ENCODE measurements around the gene TUBA3E.
A peak's percentile ranks its signal among the peaks of the same experiment; 100 is the strongest.
"Not testable (repeated sequence)": the region's sequence is repeated elsewhere in the genome, so short reads cannot be mapped to it uniquely, and the experiment has no call there.

The TUBA3E gene

DNA sequence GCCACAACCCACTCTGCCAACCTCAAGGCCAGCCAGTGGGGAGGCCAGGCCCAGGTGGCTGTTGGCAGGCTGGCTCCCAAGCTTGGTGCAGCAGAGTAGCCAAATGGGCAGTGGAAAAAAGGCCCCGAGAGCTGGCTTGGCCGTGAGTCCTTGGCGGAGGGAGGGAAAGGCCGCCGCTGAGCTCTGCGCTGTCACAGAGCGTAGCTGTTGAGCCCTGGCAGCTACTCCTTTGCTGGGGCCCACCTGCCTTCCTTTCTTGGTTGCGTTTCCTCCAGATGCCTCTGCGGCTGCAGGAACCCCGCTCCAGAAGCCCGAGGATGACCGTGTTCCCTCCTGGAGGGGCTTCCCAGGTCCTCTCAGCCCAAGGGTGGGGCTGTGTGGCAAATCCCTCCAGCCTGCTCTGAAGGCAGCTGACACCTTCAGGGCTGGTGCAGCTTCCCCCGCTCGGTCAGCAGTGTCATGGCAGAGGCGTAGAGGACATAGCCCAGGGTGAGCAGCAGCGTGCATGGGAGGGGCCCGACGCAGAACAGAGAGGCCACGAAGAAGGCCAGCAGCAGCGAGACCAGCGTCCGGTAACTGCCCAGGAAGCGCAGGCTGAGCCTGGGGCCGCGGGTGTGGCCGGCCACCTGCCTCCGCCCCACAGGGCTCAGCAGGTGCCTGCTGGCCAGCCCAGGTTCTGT lies 46.0 kb downstream of the TUBA3E start:
- peaks cover 17% of the 10 kb centered on the region for H3K36me3 ChIP-seq (ENCODE audit: control insufficient read depth, low read depth, low read length)
- not testable (repeated sequence) for H3K4me3 ChIP-seq (ENCODE audit: low read length); H3K9ac ChIP-seq (ENCODE audit: low read length); H3K9me3 ChIP-seq (ENCODE audit: control insufficient read depth, low read depth, low read length); H3K27ac ChIP-seq (ENCODE audit: low read length); H3K27me3 ChIP-seq (ENCODE audit: control insufficient read depth, insufficient read depth, low read length); H3K4me1 ChIP-seq (ENCODE audit: control insufficient read depth, low read depth, low read length)

DNA sequence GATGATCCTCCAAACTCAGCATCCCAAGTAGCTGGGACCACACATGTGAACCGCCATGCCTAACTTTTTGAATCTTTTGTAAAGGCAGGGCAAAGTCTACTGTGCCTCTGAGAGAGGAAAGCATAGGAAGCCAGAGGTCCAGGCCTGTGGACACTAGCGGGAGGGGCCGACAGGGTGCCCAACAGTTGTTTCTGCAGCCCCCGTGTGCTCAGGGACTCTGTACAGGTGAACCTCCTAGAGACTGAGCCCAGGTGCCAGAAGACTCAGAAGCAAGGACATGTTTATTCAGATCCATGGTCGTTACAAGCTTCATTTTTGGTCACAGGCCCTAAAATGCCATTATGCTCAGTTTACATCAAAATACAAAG lies 47.1 kb downstream of the TUBA3E start:
- not testable (repeated sequence) for H3K9ac ChIP-seq (ENCODE audit: low read length); H3K9me3 ChIP-seq (ENCODE audit: control insufficient read depth, low read depth, low read length); H3K27me3 ChIP-seq (ENCODE audit: control insufficient read depth, insufficient read depth, low read length); H3K4me1 ChIP-seq (ENCODE audit: control insufficient read depth, low read depth, low read length); H3K4me3 ChIP-seq (ENCODE audit: low read length); H3K27ac ChIP-seq (ENCODE audit: low read length)
- peaks cover 17% of the 10 kb centered on the region for H3K36me3 ChIP-seq (ENCODE audit: control insufficient read depth, low read depth, low read length)

DNA sequence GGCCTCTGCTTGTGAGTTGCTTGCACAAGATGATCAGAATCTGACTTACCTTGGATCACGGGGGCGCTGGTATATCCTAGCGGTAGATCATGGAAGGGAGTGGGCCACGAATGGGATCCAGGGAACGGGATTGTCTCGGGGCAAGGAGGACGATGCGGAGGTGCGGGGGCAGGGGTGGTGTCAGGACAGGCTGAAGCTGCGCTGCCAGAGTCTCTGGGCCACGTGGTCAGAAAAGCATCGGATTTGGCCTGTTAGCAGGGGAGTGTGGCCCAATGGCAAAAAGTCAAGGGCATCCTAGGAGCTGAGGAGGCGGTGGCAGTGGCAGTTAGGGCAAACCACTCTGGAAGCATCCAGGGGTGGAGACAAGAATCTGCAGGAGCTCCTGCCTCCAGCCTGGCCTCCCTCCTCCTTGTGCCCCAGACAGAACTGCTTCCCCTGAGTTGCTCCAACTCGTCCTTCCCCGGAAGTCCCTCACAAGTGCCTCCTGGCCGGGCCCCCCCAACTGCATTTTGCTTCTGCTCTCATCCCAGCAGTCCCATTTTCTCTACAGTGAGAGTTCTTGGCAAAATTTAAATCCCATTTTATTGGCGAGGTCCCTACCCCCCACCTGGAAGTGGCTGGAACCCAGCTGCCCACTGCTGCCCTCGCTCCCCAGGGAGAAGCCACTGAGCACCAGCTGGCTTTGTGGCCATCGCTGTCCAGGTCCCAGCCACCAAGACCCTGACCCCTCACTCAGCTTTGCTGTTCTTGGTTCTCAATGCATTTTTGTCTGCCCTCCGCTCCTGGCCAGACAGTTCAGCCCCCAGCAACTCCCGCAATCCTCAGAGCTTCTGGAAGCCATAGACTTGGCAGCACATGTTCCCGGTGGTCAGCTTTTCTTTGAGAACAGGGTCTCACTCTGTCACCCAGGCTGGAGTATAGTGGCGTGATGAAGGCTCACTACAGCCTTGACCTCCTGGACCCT lies 47.8 kb downstream of the TUBA3E start:
- Histone ChIP-seq H3K9ac (ENCODE audit: low read length) (no peak overlapping the region), H3K27ac (ENCODE audit: low read length) (no peak overlapping the region), H3K36me3 (ENCODE audit: control insufficient read depth, low read depth, low read length) (peaks cover 17% of the 10 kb centered on the region), H3K4me1 (ENCODE audit: control insufficient read depth, low read depth, low read length) (no peaks in the 10 kb centered on the region), H3K4me3 (ENCODE audit: low read length) (no peak overlapping the region), H3K9me3 (ENCODE audit: control insufficient read depth, low read depth, low read length) (no peaks in the 10 kb centered on the region), H3K27me3 (ENCODE audit: control insufficient read depth, insufficient read depth, low read length) (no peaks in the 10 kb centered on the region)

DNA sequence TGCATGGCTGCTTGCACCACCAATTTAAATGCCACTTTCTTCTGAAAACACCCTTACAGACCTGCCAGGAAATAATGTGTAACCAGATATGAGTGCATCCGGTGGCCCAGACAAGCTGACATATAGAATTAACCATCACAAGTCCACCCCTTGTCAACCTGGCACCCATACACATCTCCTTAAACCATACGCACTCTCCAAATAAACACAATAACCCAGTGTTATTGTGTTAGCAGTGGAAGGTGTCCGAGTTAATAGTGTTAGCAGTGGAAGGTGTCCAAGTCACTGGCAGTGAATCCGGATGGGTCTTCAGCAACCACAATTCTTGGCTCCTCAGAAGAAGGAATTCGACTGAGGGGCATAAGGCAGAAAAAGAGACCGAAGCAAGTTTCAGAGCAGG lies 49.7 kb downstream of the TUBA3E start:
- H3K27me3 ChIP-seq (ENCODE audit: control insufficient read depth, insufficient read depth, low read length); H3K9me3 ChIP-seq (ENCODE audit: control insufficient read depth, low read depth, low read length): not testable (repeated sequence)

DNA sequence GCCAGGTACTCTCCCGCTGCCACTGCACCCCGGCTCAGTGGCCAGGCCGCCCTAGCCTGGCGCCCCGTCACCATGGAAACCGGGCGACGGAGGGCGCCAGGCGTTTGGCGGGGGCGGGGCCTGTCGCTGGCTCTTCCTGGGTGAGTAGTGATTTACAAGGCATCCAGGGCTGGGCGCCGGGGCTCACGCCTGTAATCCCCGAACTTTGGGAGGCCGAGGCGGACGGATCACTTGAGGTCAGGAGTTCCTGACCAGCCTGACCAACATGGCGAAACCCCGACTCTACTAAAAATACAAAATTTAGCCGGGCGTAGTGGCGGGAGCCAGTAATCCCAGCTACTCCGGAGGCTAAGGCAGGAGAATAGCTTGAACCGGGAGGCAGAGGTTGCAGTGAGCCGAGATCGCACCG lies 53.2 kb downstream of the TUBA3E start, which contains the start of gene CCDC74B:
Gene CCDC74B (minus strand): TSS at position 107 of the 409 bp plus-strand sequence. CDS start 116 bp downstream, outside the sequence.
- H3K4me1 ChIP-seq (ENCODE audit: control insufficient read depth, low read depth, low read length); H3K36me3 ChIP-seq (ENCODE audit: control insufficient read depth, low read depth, low read length); H3K27ac ChIP-seq (ENCODE audit: low read length); H3K9ac ChIP-seq (ENCODE audit: low read length); H3K9me3 ChIP-seq (ENCODE audit: control insufficient read depth, low read depth, low read length); H3K27me3 ChIP-seq (ENCODE audit: control insufficient read depth, insufficient read depth, low read length): not testable (repeated sequence)
- H3K4me3 ChIP-seq (ENCODE audit: low read length): peak within 1 kb of the TSS; percentile 44

More for the DNA sequence above, 49.7 kb downstream of the TUBA3E start:
- peaks cover 11% of the 10 kb centered on the region for H3K36me3 ChIP-seq (ENCODE audit: control insufficient read depth, low read depth, low read length)
- not testable (repeated sequence) for H3K4me1 ChIP-seq (ENCODE audit: control insufficient read depth, low read depth, low read length); H3K4me3 ChIP-seq (ENCODE audit: low read length); H3K27ac ChIP-seq (ENCODE audit: low read length); H3K9ac ChIP-seq (ENCODE audit: low read length)

DNA sequence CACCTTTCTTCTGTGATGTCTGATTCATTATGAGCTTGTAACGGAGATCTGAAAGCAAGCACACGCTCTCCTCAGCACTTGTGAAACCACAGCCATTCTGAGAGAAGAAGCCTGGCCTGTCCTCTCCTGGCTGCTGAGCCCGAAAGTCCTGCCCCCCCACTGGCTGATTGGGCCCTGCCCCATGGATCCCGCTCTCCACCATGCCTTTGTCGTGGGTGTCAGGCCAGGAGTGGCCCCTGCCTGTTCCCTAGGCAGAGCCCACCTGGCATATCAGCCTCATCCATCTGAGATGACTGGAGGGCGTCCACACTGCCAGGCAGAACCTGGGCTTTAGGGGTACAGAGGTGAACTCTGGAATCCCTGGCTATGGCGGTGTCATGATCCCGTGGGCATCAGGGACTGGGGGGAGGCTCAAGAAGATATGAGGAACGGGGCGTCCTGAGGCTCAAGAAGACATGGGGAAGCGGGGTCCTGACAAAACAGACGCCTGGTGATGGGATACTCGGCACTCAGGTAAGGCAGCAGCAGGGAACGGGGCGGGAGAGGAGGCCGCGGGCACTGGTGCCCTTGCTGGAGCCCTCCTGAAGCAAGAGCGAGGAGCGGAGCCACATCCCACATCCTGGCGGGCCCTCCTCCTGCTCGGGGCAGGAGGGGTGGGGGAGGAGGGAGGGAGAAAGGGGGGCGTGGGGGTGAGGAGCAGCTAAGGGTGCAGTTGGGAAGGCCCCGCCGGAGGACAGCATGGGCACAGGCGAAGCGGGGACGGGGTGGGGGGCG lies 54.8 kb downstream of the TUBA3E start:
- not testable (repeated sequence) for H3K27me3 ChIP-seq (ENCODE audit: control insufficient read depth, insufficient read depth, low read length); H3K36me3 ChIP-seq (ENCODE audit: control insufficient read depth, low read depth, low read length); H3K9me3 ChIP-seq (ENCODE audit: control insufficient read depth, low read depth, low read length); H3K27ac ChIP-seq (ENCODE audit: low read length); H3K4me1 ChIP-seq (ENCODE audit: control insufficient read depth, low read depth, low read length); H3K9ac ChIP-seq (ENCODE audit: low read length)
- H3K4me3 ChIP-seq (ENCODE audit: low read length): peak overlapping the region; percentile 9

DNA sequence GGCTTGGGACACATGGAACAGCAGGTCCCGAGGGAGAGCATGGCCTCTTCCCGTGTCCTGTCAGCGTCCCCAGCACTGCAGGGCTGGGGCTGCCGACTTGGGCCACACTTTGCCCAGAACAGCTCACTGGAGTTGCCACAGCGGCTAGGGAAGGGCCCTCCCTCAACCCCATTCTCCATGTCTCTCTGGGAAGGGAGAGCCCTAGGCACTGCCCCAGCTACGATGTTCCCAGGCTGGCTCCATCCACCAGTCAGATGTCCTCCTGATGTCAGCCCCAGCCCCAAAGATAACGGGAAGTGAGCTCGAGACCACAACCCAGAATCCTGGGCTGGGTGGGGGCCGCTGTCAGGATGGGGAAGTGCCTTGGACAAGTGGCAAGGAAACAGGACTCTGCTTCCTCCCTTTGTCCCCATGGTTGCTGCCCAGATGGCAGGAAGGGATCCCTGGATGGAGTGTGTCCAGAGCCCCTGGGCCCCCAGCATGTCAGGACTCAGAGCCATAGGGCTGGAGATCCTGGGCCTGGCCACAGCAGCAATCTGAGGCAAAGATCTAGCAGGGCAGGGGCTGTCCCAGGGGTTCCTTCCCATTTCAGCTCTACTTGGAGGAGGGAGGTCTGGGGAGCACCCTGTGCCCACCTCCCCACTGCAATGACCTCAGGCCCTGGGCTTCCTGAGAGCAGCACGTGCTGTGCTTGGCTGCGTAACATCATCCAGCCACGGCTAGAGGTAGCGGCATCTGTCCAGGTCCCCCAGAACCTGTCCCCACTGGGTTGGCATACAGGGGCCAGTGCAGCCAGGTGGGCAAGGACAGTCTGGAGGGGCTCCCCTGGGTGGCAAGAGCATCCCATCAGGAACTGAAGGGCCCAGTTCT lies 55.6 kb downstream of the TUBA3E start:
- not testable (repeated sequence) for H3K36me3 ChIP-seq (ENCODE audit: control insufficient read depth, low read depth, low read length); H3K27me3 ChIP-seq (ENCODE audit: control insufficient read depth, insufficient read depth, low read length); H3K4me3 ChIP-seq (ENCODE audit: low read length); H3K4me1 ChIP-seq (ENCODE audit: control insufficient read depth, low read depth, low read length); H3K9ac ChIP-seq (ENCODE audit: low read length); H3K9me3 ChIP-seq (ENCODE audit: control insufficient read depth, low read depth, low read length); H3K27ac ChIP-seq (ENCODE audit: low read length)

Measured in iPS-18a (cell line).